ENCODE results near the gene FARP1.

DNA sequence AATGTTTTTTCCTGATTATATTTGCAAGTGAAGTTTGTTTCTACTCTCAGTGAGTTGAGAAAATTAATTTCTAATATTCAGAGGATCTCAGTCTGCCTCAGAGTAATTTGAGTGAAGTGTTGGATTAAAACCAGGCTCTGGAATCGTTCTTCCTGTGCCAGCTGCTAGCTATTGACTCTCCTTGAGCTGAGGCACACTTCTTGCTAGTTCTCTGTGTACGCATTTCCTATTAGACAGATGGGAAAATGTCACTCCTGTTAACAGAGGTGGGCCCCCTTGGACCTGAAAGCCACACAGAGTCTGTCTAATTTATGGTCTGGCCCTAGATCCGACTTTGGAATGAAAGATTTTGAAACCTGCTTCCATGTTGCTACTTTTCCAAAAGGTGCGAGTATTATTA is 141.8 kb downstream of the FARP1 start:
- TF ChIP-seq, protein P1, sequence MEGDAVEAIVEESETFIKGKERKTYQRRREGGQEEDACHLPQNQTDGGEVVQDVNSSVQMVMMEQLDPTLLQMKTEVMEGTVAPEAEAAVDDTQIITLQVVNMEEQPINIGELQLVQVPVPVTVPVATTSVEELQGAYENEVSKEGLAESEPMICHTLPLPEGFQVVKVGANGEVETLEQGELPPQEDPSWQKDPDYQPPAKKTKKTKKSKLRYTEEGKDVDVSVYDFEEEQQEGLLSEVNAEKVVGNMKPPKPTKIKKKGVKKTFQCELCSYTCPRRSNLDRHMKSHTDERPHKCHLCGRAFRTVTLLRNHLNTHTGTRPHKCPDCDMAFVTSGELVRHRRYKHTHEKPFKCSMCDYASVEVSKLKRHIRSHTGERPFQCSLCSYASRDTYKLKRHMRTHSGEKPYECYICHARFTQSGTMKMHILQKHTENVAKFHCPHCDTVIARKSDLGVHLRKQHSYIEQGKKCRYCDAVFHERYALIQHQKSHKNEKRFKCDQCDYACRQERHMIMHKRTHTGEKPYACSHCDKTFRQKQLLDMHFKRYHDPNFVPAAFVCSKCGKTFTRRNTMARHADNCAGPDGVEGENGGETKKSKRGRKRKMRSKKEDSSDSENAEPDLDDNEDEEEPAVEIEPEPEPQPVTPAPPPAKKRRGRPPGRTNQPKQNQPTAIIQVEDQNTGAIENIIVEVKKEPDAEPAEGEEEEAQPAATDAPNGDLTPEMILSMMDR (IDR thresholded peaks at IDR 0.05): no peak
- TF ChIP-seq POLR2A (IDR thresholded peaks at IDR 0.05) (no peak), POLR2AphosphoS5 (IDR thresholded peaks at IDR 0.05) (no peak)

All from suprapubic skin (tissue), 4 donors.